Renal cortex interstitium (tissue), 11 donors: ENCODE measurements around the gene LMF1. TPM values are rescaled to one million over a fixed set of nuclear protein-coding genes. Genes with fewer than 3 reads are reported as not detected.
"Not testable (repeated sequence)": the region's sequence is repeated elsewhere in the genome, so short reads cannot be mapped to it uniquely, and the experiment has no call there.

ENCODE experiments used
- DNase-seq, 11 donors: peaks; one replicate each; pipeline ENCODE4 v3.0.0-alpha.2; 2013; ENCODE audit warnings: low read depth in 9 of 11, low spot score in 4 of 11; ENCODE audit errors: extremely low read depth in 1 of 11
- polyA plus RNA-seq, 3 donors: library from polyadenylated mRNA; unstranded; fragments of 120-200 nt; gene quantifications; one replicate each; pipeline ENCODE4 v1.2.1, GENCODE V29; 2013; ENCODE audit not compliant: insufficient read length in 3 of 3

The LMF1 gene
- polyA plus RNA-seq, 3 donors = 14.3 to 23.0 (median 18.4) TPM

DNA sequence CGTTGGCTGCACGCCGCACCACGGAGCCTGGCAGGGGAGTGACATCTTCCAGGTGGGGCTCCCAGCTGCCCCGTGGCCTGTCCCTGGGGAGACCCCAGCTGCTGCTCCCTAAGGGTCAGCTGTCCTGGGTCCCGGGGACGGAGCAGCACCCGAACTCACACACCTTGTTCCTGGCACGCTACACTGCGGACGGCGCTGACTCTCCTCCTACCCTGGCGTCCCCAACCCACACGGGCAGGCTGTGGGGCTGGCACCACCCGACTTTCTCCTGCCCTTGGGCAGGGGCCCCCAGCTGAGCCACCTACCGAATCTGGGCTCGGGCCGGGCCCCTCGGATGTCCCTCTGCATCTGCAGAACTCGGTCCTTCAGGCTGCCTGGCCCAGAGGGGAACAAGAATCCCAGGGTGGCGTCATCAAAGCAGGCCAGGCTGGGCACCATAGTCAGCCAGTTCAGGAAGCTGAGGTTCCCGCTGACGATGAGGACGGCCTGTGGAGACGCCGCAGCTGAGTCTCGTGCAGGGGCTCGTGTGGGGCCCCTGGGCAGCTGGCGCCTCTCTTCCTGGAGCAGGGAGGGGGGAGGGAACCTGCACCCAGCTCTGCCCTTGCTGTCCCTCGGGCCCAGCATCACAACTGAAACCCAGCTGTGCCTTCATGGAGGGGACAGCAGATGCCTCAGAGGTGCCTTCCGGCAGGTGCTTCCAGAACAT lies 99.8 kb downstream of the LMF1 start:
- no peak for DNase-seq

GRCh38 chr16:869823-870641 lies 100.8 kb downstream of the LMF1 start:
- DNase-seq = no peak

DNA sequence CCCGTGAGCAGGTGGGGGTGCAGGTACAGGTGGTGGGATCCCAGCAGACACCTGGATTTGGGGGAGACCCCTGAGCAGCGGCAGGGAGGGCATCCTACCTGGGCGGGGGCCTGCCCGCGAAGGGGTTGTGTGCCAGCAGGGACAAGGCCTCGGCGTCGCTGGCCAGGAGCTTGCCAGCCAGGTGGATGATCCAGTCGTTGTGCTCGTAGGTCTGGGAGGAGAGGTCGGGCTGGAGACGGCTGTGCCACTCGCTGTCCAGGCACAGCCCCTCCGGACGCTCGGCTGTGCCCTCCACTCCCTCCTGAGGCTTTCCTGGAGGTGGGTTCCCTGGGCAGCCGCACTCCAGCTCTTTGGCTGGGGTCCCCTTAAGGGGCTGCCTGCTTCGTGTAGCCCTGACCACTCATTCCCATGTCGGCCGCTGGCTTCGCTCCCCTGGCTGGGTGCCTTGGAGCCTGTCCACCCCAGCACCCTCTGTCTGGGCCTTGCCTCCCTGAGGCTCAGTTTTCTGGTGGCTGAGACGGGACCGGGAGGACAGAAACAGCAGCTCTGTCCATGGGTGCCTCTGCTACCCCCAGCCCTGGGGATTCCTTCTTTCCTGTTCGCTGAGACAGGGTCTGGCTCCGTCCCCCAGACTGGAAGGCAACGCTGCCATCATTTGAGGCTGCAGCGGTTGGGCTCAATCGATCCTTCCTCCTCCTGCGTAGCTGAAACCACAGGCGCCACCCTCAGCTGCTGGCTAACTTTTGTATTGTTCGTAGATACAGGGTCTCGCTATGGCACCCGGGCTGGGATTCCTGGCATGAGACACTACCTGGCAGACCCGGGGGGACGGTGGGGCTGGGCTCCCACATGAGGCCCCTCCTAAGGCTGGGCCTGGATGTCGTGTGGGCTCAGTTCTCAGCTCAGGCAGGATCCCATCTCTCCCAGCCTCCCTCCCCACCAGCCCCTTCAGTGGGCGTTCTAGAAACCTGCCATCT lies 101.7 kb downstream of the LMF1 start:
- no peak for DNase-seq

DNA sequence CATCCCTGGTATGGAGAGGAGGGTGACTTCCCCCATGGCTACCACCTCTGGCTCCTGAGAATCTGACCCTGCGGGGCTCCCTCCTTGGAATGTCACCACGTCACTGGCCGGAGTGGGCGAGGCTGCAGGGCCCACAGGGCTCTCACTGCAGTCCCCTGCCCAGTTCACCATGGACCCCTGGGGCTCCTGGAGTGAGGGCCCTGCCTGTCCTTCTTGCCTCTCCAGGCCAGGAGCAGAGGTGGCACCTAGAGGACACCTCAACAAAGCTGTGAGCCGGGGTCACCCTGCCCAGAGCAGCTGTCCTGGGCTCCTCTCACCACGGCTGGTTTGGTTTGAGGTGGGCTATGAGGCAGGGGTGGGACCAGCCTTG lies 102.4 kb downstream of the LMF1 start:
- DNase-seq = no peak

DNA sequence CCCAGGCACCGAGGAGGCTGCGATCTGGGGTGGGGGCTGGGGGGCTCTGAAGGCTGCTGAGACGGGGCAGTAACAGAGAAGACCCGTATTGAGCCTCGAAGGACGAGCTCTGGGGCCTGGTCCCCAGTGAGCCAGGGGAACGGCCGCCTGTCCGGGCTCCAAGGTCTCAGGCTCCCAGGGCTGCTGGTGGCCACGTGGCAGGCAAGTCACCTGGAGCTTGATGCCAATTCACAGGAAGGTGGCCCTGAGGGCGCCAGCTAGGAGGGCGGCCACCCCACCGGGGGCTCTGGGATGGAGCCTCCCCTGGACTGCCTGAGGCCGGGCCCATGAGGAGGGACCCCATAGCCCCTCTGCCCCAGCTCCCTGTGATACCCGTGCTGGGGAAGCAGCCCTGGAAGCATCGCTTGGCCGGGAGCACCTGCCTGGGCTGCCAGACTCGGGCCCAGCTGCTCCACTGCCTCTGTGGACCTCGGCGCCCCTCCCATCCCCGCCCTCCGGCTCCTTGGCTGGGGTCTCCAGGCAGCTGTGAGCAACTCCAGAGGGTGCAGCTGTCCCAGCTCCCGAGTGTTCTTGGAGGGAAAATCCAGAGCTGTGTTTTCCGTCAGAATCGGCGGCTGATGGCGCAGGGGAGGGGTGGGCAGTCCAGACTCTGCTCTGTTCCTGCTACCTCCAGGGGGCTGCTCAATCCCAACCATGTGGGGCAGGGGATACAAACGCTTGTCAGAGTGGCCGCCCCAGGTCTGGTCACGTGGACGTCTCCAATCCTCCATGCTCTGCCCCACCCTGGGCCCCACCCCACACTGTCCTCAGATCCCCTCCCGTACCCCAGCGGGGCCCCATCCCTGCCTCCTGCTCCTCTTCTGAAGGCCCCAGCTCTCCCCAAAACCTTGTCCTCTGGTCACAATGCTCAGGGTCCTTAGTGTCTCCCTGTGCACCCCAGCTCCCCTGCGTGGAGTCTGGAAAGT lies 103.1 kb downstream of the LMF1 start:
- no peak for DNase-seq

- DNase-seq = no peak
These were observed 104.4 kb downstream of the LMF1 start for GRCh38 chr16:866252-866896.

DNA sequence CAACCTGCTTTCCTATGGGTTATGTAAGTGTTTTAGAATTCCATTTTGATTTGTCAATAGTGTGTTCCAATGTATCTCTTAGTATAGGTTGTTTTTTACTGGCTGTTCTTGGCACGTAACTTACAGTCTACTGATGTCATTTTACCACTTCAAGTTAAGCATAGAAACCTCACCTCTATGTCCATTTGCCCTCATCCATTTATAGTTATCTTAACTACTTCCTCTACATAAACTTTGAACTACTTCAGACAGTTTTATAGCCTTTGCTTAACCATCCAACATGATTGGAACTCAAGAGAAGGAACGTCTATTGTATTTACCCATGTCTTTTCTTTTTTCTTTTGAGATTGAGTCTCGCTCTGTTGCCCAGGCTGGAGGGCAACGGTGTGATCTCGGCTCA lies 105.8 kb downstream of the LMF1 start:
- no peak for DNase-seq

GRCh38 chr16:861446-861845 lies 109.3 kb downstream of the LMF1 start:
- no peak for DNase-seq

GRCh38 chr16:860891-861290 lies 109.9 kb downstream of the LMF1 start:
- no peak for DNase-seq

GRCh38 chr16:858971-859370 lies 111.8 kb downstream of the LMF1 start:
- not testable (repeated sequence) for DNase-seq

DNA sequence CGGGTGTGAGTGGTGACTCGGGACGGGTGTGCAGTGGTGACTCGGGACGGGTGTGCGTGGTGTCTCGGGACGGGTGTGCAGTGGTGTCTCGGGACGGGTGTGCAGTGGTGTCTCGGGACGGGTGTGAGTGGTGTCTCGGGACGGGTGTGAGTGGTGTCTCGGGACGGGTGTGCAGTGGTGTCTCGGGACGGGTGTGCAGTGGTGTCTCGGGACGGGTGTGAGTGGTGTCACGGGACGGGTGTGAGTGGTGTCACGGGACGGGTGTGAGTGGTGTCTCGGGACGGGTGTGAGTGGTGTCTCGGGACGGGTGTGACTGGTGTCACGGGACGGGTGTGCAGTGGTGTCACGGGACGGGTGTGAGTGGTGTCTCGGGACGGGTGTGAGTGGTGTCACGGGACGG lies 112.3 kb downstream of the LMF1 start:
- DNase-seq = not testable (repeated sequence)

DNA sequence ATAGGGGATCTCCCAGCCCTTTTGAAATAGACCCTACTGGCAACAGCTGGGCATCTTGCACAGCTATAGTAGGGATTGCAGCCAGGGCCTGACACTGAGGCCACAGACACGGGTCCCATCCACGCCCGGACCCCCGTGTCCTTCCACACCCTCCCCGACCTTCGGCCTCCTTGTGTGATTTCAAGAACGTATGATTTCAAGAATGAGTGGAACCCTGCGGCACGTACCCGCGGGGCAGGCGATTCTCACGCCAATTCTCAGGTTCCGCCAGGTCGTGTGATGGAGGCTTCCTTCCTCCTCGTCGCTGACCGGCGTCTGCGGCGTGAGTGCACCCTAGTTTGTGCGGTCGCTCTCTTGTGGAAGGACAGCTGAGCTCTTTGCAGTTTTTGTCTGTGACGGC lies 114.0 kb downstream of the LMF1 start:
- DNase-seq = no peak

DNA sequence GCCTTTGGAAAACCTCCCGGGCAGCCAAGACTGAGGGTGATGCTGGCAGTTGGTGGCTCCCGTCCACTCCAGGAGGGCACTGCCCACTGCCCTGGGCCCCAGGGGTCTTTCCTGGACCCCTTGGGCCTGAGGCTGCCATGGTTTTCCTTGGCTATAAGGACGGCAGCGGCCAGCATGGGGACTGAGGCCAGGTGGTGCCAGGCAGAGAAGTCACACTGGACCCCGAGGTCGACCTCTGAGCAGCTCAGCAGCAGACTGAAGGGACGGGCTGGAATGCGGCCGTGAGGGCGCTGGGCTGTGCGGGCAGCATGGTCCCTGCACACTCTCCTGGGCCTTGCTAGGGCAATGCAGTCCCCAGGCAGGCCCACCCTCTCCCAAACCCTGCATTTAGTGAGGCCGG lies 114.7 kb downstream of the LMF1 start:
- no peak for DNase-seq

- no peak for DNase-seq
These were observed 115.3 kb downstream of the LMF1 start for GRCh38 chr16:855471-855870.

DNA sequence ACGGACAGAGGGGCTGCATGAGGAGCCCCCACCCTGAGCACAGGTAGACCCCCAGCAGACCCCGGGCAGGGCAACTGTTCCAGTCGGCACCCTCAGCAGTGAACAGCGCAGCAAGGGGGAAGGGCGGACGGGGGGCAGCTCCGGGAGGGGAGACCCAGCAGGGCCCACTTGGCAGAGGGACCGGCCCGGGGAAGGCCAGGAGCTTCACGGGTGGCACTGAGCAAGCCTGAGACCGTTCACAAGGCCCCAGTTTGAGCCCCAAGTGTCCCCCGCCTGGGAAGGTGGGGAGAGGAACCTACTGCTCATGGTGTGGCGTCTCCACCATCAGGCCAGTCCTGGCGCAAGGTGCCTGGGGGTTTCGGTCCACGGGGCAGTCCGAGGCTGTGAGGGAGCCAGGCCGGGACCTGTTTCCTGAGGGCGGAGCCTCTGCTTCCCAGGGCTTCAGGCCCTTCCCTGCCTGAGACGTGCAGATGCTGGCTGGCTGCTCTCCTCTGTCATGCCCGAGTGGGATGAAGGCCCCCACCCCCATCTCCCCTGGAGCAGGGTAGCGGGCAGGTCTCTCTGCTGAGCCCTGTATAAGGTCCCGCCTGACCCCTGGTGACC lies 115.9 kb downstream of the LMF1 start:
- no peak for DNase-seq

- no peak for DNase-seq
These were observed 116.6 kb downstream of the LMF1 start for GRCh38 chr16:853981-854807.

GRCh38 chr16:853306-853705 lies 117.5 kb downstream of the LMF1 start:
- DNase-seq = no peak
